ENCODE results near the gene PCMTD2. TPM values are rescaled to one million over a fixed set of nuclear protein-coding genes. Genes with fewer than 3 reads are reported as not detected.
A peak's percentile ranks its signal among the peaks of the same experiment; 100 is the strongest.

PCMTD2 gene
- total RNA-seq, 1 donor from 2014 or later = 101 TPM

DNA sequence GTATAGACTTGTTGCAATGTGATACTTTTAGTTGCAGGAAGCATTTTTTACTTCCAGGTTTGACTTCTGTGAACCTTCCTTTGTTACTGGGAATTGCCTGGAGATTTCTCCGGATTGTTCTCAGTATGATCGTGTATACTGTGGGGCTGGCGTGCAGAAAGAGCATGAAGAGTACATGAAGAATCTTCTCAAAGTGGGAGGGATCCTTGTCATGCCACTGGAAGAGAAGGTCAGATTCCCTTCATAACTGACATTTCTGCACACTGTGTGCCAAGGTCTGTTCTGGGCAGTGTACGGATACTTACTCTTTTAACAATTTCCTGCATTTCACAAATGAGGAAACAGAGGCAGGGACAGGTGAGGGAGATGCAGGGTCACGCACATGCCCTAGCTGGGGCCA, 9.7 kb downstream of the PCMTD2 start:
- Mint-ChIP-seq H3K4me1 (ENCODE audit: unreplicated experiment) (peaks cover 12% of the 10 kb centered on the region), H3K27ac (no peak overlapping the region), H3K36me3 (peaks cover 30% of the 10 kb centered on the region), H3K27me3 (no peaks in the 10 kb centered on the region), H3K9me3 (no peaks in the 10 kb centered on the region), H3K4me3 (no peak overlapping the region)
- TF ChIP-seq, protein P1, sequence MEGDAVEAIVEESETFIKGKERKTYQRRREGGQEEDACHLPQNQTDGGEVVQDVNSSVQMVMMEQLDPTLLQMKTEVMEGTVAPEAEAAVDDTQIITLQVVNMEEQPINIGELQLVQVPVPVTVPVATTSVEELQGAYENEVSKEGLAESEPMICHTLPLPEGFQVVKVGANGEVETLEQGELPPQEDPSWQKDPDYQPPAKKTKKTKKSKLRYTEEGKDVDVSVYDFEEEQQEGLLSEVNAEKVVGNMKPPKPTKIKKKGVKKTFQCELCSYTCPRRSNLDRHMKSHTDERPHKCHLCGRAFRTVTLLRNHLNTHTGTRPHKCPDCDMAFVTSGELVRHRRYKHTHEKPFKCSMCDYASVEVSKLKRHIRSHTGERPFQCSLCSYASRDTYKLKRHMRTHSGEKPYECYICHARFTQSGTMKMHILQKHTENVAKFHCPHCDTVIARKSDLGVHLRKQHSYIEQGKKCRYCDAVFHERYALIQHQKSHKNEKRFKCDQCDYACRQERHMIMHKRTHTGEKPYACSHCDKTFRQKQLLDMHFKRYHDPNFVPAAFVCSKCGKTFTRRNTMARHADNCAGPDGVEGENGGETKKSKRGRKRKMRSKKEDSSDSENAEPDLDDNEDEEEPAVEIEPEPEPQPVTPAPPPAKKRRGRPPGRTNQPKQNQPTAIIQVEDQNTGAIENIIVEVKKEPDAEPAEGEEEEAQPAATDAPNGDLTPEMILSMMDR (conservative IDR thresholded peaks at IDR 0.05) = no peak
- DNase-seq (ENCODE audit: extremely low spot score, unreplicated experiment) = no peak

DNA sequence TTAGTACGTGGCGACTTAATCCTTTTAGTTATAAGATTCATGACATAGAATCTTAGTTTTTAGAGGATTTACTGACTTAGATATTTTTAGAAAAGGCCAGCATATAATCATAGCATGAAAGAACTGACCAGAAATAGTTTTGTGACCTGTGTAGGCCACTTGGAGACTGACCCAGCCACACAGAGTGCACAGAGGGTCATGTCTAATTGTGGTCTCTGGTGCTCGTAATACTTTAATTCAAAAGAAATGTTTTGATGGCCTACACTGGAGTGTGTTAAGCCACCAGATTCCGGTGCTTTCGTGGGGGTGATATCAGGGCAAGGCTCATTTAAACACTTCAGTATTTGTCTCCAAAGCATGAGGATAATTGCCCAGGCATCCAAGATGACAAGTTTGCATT, 11.4 kb downstream of the PCMTD2 start:
- no peak overlapping the region for H3K27ac Mint-ChIP-seq
- no peaks in the 10 kb centered on the region for H3K27me3 Mint-ChIP-seq
- TF ChIP-seq, protein P1 (conservative IDR thresholded peaks at IDR 0.05) = no peak
- H3K4me1 Mint-ChIP-seq (ENCODE audit: unreplicated experiment) = no peaks in the 10 kb centered on the region
- H3K36me3 Mint-ChIP-seq = peaks cover 36% of the 10 kb centered on the region
- H3K9me3 Mint-ChIP-seq = no peaks in the 10 kb centered on the region
- H3K4me3 Mint-ChIP-seq = no peak overlapping the region
- DNase-seq (ENCODE audit: extremely low spot score, unreplicated experiment) = no peak

DNA sequence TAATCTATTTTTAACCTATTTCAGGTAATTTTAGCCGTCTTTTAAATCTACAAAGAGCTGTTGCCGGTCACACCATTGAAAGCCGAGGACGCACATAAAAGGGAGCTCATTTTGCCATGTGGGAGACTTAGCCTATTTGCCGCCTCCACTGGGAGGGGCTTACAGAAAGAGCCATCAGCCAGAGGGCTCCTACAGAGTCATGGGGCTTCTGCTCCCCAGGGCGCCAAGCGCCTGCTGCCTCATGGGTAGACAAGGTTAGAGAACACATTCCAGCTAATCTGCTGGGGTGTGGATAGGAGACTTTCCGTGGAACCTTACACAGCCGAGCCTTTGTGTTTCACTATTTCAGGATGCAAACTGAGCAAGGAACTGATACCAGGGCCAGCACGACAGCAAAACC, 12.6 kb downstream of the PCMTD2 start:
- TF ChIP-seq, protein P1 (conservative IDR thresholded peaks at IDR 0.05) = no peak
- Mint-ChIP-seq H3K27ac (no peak overlapping the region), H3K36me3 (peaks cover 33% of the 10 kb centered on the region), H3K4me3 (no peak overlapping the region), H3K9me3 (no peaks in the 10 kb centered on the region), H3K27me3 (no peaks in the 10 kb centered on the region), H3K4me1 (ENCODE audit: unreplicated experiment) (no peaks in the 10 kb centered on the region)
- DNase-seq (ENCODE audit: extremely low spot score, unreplicated experiment) = no peak

DNA sequence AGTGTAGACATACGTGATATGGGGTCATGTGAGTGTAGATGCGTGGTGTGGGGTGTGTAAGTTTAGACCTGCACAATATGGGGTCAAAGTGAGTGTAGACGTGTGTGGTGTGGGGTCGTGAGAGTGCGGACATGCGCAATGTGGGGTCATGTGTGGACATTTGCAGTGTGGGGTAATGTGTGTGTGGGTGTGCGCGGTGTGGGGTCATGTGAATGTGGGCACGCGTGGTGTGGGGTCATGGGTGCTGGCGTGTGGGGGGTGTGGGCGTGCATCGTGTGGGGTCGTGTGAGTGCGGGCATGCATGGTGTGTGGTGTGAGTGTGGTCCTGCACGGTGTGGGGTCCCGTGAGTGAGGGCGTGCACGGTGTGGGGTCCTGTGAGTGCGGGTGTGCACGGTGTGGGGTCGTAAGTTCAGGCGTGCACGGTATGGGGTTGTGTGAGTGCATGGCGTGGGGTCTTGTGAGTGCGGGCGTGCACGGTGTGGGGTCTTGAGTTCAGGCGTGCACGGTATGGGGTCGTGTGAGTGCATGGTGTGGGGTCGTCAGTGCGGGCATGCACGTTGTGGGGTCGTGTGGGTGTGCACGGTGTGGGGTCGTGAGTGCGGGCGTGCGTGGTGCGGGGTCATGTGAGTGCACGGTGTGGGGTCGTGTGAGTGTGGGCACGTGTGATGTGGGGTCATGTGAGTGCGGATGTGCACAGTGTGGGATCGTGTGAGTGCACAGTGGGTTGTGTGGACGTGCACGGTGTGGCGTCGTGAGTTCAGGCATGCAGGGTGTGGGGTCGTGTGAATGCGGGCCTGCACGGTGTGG, 14.3 kb downstream of the PCMTD2 start:
- no peak for DNase-seq (ENCODE audit: extremely low spot score, unreplicated experiment)
- Mint-ChIP-seq H3K27ac (peak overlapping the region; percentile 4), H3K36me3 (peaks cover 26% of the 10 kb centered on the region), H3K4me1 (ENCODE audit: unreplicated experiment) (no peaks in the 10 kb centered on the region), H3K9me3 (no peaks in the 10 kb centered on the region), H3K4me3 (no peak overlapping the region), H3K27me3 (no peaks in the 10 kb centered on the region)
- TF ChIP-seq, protein P1 (conservative IDR thresholded peaks at IDR 0.05) = no peak

DNA sequence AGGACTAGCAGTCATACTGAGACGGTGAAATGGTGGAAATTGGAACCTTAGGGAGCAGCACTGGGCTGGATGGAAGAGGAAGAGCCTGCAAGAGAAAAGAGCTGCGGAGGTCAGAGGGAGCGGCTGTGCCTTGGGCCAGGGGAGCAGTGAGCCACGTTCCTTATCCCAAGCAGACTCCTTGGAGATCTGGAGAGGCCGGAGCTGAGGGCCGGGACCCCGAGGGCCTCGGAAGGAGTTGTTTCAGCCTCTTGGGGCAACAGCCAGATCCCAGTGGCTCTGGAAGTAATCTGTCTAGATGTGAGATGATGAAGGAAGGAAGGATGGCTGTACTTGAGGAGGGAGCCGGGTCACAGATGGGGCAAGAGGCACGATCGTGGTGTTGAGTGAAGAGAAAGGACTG, 16.1 kb downstream of the PCMTD2 start:
- TF ChIP-seq, protein P1 (conservative IDR thresholded peaks at IDR 0.05) = no peak
- Mint-ChIP-seq H3K36me3 (peaks cover 23% of the 10 kb centered on the region), H3K4me1 (ENCODE audit: unreplicated experiment) (no peaks in the 10 kb centered on the region), H3K4me3 (no peak overlapping the region), H3K27me3 (no peaks in the 10 kb centered on the region), H3K27ac (no peak overlapping the region), H3K9me3 (no peaks in the 10 kb centered on the region)
- no peak for DNase-seq (ENCODE audit: extremely low spot score, unreplicated experiment)

Data from type B pancreatic cell (in vitro differentiated cells).